DOHH2 (cell line): Measurements from ENCODE around the gene CCDC78.

Source experiments
- EZH2phosphoT487 ChIP-seq: fragments of 200-600 bp; sonication (generic); IDR thresholded peaks from 2 replicates; pipeline ENCODE4 v1.6.1; 2017; ENCODE audit warnings: borderline replicate concordance, mild to moderate bottlenecking, antibody characterized with exemption, low read length, moderate library complexity, mixed read lengths
- TF ChIP-seq, protein P1 (sequence below): fragments of 200-600 bp; sonication (generic); IDR thresholded peaks from one replicate; pipeline ENCODE4 v1.5.1; 2014; ENCODE audit warnings: antibody characterized with exemption, mild to moderate bottlenecking, low read depth, low read length; ENCODE audit not compliant: poor library complexity, severe bottlenecking

DNA sequence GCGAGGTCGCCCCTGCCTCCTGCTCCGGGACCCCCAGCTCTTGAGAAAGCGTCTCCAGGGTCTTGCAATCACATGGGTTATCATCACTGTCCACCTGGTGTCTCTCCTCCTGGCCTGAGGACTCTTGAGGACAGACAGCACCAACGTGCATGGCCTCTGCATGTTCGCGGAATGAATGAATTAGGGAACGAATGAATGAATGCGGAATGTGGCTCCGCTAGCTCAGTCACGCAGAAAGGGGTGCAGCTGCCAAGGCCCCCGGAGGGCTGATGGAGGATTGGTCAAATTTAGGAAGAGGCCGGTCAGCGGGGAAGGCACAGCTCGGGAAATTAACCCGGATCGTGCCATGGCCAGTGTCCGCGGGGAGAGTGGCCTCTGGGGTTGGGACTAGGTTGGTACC, 23.9 kb downstream of the CCDC78 start:
- TF ChIP-seq, protein P1, sequence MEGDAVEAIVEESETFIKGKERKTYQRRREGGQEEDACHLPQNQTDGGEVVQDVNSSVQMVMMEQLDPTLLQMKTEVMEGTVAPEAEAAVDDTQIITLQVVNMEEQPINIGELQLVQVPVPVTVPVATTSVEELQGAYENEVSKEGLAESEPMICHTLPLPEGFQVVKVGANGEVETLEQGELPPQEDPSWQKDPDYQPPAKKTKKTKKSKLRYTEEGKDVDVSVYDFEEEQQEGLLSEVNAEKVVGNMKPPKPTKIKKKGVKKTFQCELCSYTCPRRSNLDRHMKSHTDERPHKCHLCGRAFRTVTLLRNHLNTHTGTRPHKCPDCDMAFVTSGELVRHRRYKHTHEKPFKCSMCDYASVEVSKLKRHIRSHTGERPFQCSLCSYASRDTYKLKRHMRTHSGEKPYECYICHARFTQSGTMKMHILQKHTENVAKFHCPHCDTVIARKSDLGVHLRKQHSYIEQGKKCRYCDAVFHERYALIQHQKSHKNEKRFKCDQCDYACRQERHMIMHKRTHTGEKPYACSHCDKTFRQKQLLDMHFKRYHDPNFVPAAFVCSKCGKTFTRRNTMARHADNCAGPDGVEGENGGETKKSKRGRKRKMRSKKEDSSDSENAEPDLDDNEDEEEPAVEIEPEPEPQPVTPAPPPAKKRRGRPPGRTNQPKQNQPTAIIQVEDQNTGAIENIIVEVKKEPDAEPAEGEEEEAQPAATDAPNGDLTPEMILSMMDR = no peak
- no peak for TF ChIP-seq EZH2phosphoT487
